Measurements from ENCODE around the gene PCDHGC3.

Gene PCDHGC3

GRCh38 chr5:141490771-141491170, 15.0 kb downstream of the PCDHGC3 start:
- peaks cover 4% of the 10 kb centered on the region for H3K36me3 Mint-ChIP-seq
- H3K4me3 Mint-ChIP-seq: no peak overlapping the region

GRCh38 chr5:141491323-141492167, 15.8 kb downstream of the PCDHGC3 start:
- peak overlapping the region; percentile 73 for H3K27ac Mint-ChIP-seq
- H3K36me3 Mint-ChIP-seq: peaks cover 4% of the 10 kb centered on the region
- H3K4me3 Mint-ChIP-seq: peak overlapping the region; percentile 88
- DNase-seq (ENCODE audit: low spot score in 2 of 2): no peak
- H3K27me3 Mint-ChIP-seq: peaks cover 26% of the 10 kb centered on the region
- ATAC-seq (ENCODE audit: low read depth): peak; percentile 11
- H3K4me1 Mint-ChIP-seq: peaks cover 12% of the 10 kb centered on the region
- H3K9me3 Mint-ChIP-seq: no peaks in the 10 kb centered on the region

More at GRCh38 chr5:141490771-141491170, 15.0 kb downstream of the PCDHGC3 start:
- Mint-ChIP-seq H3K4me1 (peaks cover 12% of the 10 kb centered on the region), H3K27ac (no peak overlapping the region), H3K27me3 (peaks cover 29% of the 10 kb centered on the region), H3K9me3 (no peaks in the 10 kb centered on the region)
- ATAC-seq (ENCODE audit: low read depth) (no peak), DNase-seq (ENCODE audit: low spot score in 2 of 2) (no peak)

GRCh38 chr5:141492168-141492885, 16.6 kb downstream of the PCDHGC3 start:
- H3K4me1 Mint-ChIP-seq: peaks cover 12% of the 10 kb centered on the region
- ATAC-seq (ENCODE audit: low read depth) (peak; percentile 87), DNase-seq (ENCODE audit: low spot score in 2 of 2) (peak in 1 of 2 donors; percentile 52)
- H3K27me3 Mint-ChIP-seq: peaks cover 22% of the 10 kb centered on the region
- H3K27ac Mint-ChIP-seq: peak overlapping the region; percentile 73
- H3K9me3 Mint-ChIP-seq: no peaks in the 10 kb centered on the region
- peak overlapping the region; percentile 88 for H3K4me3 Mint-ChIP-seq
- H3K36me3 Mint-ChIP-seq: peaks cover 4% of the 10 kb centered on the region

GRCh38 chr5:141493500-141494422, 18.0 kb downstream of the PCDHGC3 start:
- no peak for DNase-seq (ENCODE audit: low spot score in 2 of 2)
- Mint-ChIP-seq H3K27me3 (peaks cover 18% of the 10 kb centered on the region), H3K4me1 (peaks cover 12% of the 10 kb centered on the region)

GRCh38 chr5:141494761-141495452, 19.1 kb downstream of the PCDHGC3 start:
- DNase-seq (ENCODE audit: low spot score in 2 of 2) (no peak), ATAC-seq (ENCODE audit: low read depth) (no peak)
- H3K27me3 Mint-ChIP-seq: peaks cover 18% of the 10 kb centered on the region
- peak overlapping the region; percentile 1 for H3K4me3 Mint-ChIP-seq
- no peak overlapping the region for H3K27ac Mint-ChIP-seq
- H3K9me3 Mint-ChIP-seq: no peaks in the 10 kb centered on the region
- H3K4me1 Mint-ChIP-seq: peaks cover 12% of the 10 kb centered on the region
- peaks cover 4% of the 10 kb centered on the region for H3K36me3 Mint-ChIP-seq

More at GRCh38 chr5:141493500-141494422, 18.0 kb downstream of the PCDHGC3 start:
- Mint-ChIP-seq H3K9me3 (no peaks in the 10 kb centered on the region), H3K27ac (no peak overlapping the region), H3K4me3 (no peak overlapping the region), H3K36me3 (peaks cover 4% of the 10 kb centered on the region)
- ATAC-seq (ENCODE audit: low read depth): no peak

GRCh38 chr5:141495453-141495811, 19.7 kb downstream of the PCDHGC3 start:
- H3K4me1 Mint-ChIP-seq: peaks cover 12% of the 10 kb centered on the region
- DNase-seq (ENCODE audit: low spot score in 2 of 2): no peak
- ATAC-seq (ENCODE audit: low read depth): no peak
- H3K36me3 Mint-ChIP-seq: peaks cover 4% of the 10 kb centered on the region
- no peak overlapping the region for H3K27ac Mint-ChIP-seq
- H3K4me3 Mint-ChIP-seq: peak overlapping the region; percentile 1
- H3K27me3 Mint-ChIP-seq: peaks cover 16% of the 10 kb centered on the region
- H3K9me3 Mint-ChIP-seq: no peaks in the 10 kb centered on the region

GRCh38 chr5:141496038-141496437, 20.3 kb downstream of the PCDHGC3 start:
- ATAC-seq (ENCODE audit: low read depth): no peak
- Mint-ChIP-seq H3K36me3 (peaks cover 2% of the 10 kb centered on the region), H3K27me3 (peaks cover 10% of the 10 kb centered on the region), H3K27ac (no peak overlapping the region), H3K4me1 (peaks cover 10% of the 10 kb centered on the region), H3K4me3 (no peak overlapping the region), H3K9me3 (no peaks in the 10 kb centered on the region)
- no peak for DNase-seq (ENCODE audit: low spot score in 2 of 2)

GRCh38 chr5:141501761-141502160, 26.0 kb downstream of the PCDHGC3 start:
- no peak overlapping the region for H3K4me3 Mint-ChIP-seq
- DNase-seq (ENCODE audit: low spot score in 2 of 2) (no peak), ATAC-seq (ENCODE audit: low read depth) (no peak)
- H3K27me3 Mint-ChIP-seq: peaks cover 1% of the 10 kb centered on the region
- no peaks in the 10 kb centered on the region for H3K9me3 Mint-ChIP-seq
- H3K36me3 Mint-ChIP-seq: no peaks in the 10 kb centered on the region
- no peak overlapping the region for H3K27ac Mint-ChIP-seq
- H3K4me1 Mint-ChIP-seq: peaks cover 4% of the 10 kb centered on the region

GRCh38 chr5:141503681-141504080, 27.9 kb downstream of the PCDHGC3 start:
- DNase-seq (ENCODE audit: low spot score in 2 of 2) (no peak), ATAC-seq (ENCODE audit: low read depth) (no peak)
- H3K9me3 Mint-ChIP-seq: no peaks in the 10 kb centered on the region
- H3K36me3 Mint-ChIP-seq: no peaks in the 10 kb centered on the region
- peaks cover 18% of the 10 kb centered on the region for H3K4me1 Mint-ChIP-seq
- peaks cover 1% of the 10 kb centered on the region for H3K27me3 Mint-ChIP-seq
- no peak overlapping the region for H3K4me3 Mint-ChIP-seq
- H3K27ac Mint-ChIP-seq: no peak overlapping the region

- H3K9me3 Mint-ChIP-seq: no peaks in the 10 kb centered on the region
- no peaks in the 10 kb centered on the region for H3K36me3 Mint-ChIP-seq
- peaks cover 1% of the 10 kb centered on the region for H3K27me3 Mint-ChIP-seq
- peaks cover 20% of the 10 kb centered on the region for H3K4me1 Mint-ChIP-seq
- no peak overlapping the region for H3K27ac Mint-ChIP-seq
- H3K4me3 Mint-ChIP-seq: no peak overlapping the region
- DNase-seq (ENCODE audit: low spot score in 2 of 2) (no peak), ATAC-seq (ENCODE audit: low read depth) (no peak)
Measured at GRCh38 chr5:141504216-141504615, 28.4 kb downstream of the PCDHGC3 start.

GRCh38 chr5:141506381-141507155, 30.8 kb downstream of the PCDHGC3 start:
- Mint-ChIP-seq H3K4me1 (peaks cover 40% of the 10 kb centered on the region), H3K4me3 (no peak overlapping the region), H3K27me3 (peaks cover 1% of the 10 kb centered on the region), H3K9me3 (no peaks in the 10 kb centered on the region), H3K36me3 (peaks cover 3% of the 10 kb centered on the region), H3K27ac (peak overlapping the region; percentile 62)
- ATAC-seq (ENCODE audit: low read depth): no peak
- no peak for DNase-seq (ENCODE audit: low spot score in 2 of 2)

GRCh38 chr5:141507387-141508091, 31.8 kb downstream of the PCDHGC3 start:
- peak overlapping the region; percentile 62 for H3K27ac Mint-ChIP-seq
- peaks cover 47% of the 10 kb centered on the region for H3K4me1 Mint-ChIP-seq
- peak overlapping the region; percentile 43 for H3K4me3 Mint-ChIP-seq
- DNase-seq (ENCODE audit: low spot score in 2 of 2): no peak
- H3K36me3 Mint-ChIP-seq: peaks cover 5% of the 10 kb centered on the region
- no peak for ATAC-seq (ENCODE audit: low read depth)
- peaks cover 1% of the 10 kb centered on the region for H3K27me3 Mint-ChIP-seq
- no peaks in the 10 kb centered on the region for H3K9me3 Mint-ChIP-seq

All from memory B cell (primary cell).